ENCODE data around the gene SPINT1. TPM values are rescaled to one million over a fixed set of nuclear protein-coding genes. Genes with fewer than 3 reads are reported as not detected.

The SPINT1 gene
- total and polyA plus RNA-seq, 10 donors, result 4.8 to 25.8 (median 8.6) TPM

DNA sequence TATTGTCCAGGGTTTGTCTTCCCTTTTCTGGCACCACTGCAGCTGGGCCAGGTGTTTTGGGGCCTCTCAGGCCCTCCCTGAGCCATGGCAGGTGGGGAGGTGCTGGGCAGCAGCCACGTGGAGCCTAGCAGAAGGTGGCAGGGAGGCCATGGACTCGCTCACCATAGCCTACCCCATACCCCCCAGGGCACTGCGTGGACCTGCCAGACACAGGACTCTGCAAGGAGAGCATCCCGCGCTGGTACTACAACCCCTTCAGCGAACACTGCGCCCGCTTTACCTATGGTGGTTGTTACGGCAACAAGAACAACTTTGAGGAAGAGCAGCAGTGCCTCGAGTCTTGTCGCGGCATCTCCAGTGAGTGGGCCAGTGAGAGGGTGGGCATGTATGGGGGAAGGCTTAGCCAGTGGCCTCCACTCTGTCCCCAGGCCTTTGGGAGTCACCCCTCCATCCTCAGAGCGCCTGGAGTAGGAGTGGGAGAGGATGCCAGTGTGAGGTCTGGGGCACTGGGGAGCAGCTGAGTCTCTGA lies 11.9 kb downstream of the SPINT1 start:
- Histone ChIP-seq H3K4me3 (no peak overlapping the region), H3K9me3 (no peaks in the 10 kb centered on the region), H3K27ac (no peak overlapping the region), H3K27me3 (replicated peaks in 1 of 7) (no peaks in the 10 kb centered on the region), H3K4me1 (peaks cover 0 to 21% (median 12%) of the 10 kb centered on the region in 6 donors), H3K36me3 (peaks cover 0 to 43% (median 5%) of the 10 kb centered on the region in 6 donors)
- TF ChIP-seq POLR2AphosphoS5 (IDR thresholded peaks at IDR 0.05) (no peak), POLR2A (IDR thresholded peaks at IDR 0.05) (no peak)
- TF ChIP-seq, protein P1, sequence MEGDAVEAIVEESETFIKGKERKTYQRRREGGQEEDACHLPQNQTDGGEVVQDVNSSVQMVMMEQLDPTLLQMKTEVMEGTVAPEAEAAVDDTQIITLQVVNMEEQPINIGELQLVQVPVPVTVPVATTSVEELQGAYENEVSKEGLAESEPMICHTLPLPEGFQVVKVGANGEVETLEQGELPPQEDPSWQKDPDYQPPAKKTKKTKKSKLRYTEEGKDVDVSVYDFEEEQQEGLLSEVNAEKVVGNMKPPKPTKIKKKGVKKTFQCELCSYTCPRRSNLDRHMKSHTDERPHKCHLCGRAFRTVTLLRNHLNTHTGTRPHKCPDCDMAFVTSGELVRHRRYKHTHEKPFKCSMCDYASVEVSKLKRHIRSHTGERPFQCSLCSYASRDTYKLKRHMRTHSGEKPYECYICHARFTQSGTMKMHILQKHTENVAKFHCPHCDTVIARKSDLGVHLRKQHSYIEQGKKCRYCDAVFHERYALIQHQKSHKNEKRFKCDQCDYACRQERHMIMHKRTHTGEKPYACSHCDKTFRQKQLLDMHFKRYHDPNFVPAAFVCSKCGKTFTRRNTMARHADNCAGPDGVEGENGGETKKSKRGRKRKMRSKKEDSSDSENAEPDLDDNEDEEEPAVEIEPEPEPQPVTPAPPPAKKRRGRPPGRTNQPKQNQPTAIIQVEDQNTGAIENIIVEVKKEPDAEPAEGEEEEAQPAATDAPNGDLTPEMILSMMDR (IDR thresholded peaks at IDR 0.05 in 8 of 11, conservative IDR thresholded peaks at IDR 0.05 in 3 of 11), result no peak
- peak; percentile 64 for DNase-seq
- whole genome bisulfite sequencing, 5 donors, result 82 to 87% (median 83%) methylated on average over 13 of the region's 13 CpGs
- intact Hi-C loops (cut with DNase I; ENCODE audit: low total_unique reads), result no loop called here

DNA sequence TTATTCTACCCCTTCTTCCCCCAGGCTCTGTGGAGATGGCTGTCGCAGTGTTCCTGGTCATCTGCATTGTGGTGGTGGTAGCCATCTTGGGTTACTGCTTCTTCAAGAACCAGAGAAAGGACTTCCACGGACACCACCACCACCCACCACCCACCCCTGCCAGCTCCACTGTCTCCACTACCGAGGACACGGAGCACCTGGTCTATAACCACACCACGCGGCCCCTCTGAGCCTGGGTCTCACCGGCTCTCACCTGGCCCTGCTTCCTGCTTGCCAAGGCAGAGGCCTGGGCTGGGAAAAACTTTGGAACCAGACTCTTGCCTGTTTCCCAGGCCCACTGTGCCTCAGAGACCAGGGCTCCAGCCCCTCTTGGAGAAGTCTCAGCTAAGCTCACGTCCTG lies 12.9 kb downstream of the SPINT1 start:
- intact Hi-C loops (cut with DNase I; ENCODE audit: low total_unique reads), result no loop called here
- TF ChIP-seq POLR2A (IDR thresholded peaks at IDR 0.05), result no peak
- TF ChIP-seq POLR2AphosphoS5 (IDR thresholded peaks at IDR 0.05), result no peak
- TF ChIP-seq, protein P1 (IDR thresholded peaks at IDR 0.05 in 8 of 11, conservative IDR thresholded peaks at IDR 0.05 in 3 of 11), result no peak
- WGBS, 5 donors, result 70 to 84% (median 78%) methylated on average over 7 to 8 of the region's 8 CpGs
- Histone ChIP-seq H3K4me3 (no peak overlapping the region), H3K27me3 (replicated peaks in 1 of 7) (no peaks in the 10 kb centered on the region), H3K36me3 (peaks cover 0 to 43% (median 5%) of the 10 kb centered on the region in 6 donors), H3K27ac (no peak overlapping the region), H3K4me1 (peaks cover 0 to 21% (median 12%) of the 10 kb centered on the region in 6 donors), H3K9me3 (no peaks in the 10 kb centered on the region)
- peak; percentile 67 for DNase-seq

DNA sequence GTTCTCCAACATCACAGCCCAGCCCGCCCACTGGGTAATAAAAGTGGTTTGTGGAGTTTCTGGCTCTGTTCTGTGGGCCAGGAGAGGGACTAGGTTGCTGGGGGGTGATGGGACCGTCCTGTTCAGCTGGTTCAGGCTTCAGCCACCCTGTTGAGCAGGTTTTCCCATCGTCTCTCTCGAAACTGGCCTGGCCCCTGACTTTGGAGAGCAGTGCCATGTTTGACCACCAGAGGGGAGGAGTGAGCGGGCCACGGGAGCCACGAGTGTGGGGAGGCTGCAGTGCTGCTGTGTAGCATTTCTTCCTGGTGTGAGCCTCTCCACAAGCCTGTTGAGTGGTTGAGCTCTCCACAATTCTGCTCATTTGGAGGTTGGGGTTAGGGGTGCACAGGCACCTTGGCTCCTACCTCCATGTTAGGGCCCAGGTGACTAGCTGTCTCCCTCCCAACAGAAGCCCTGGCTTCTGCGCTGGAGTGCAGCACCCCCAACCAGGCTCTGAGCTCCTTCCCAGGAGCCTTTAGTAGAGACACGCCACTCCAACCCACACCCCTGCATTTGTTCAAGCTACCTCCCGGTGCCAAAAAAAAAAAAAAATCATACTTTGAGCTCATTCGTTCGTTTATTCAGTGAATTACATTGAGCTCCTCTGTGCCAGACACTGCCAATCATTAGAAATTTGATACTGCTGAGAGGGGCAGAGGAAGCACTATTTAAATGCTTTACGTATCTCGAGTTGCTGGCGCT lies 13.9 kb downstream of the SPINT1 start:
- peak; percentile 93 for DNase-seq
- H3K9me3 ChIP-seq, result no peaks in the 10 kb centered on the region
- peaks cover 0 to 21% (median 12%) of the 10 kb centered on the region in 6 donors for H3K4me1 ChIP-seq
- H3K27ac ChIP-seq, result no peak overlapping the region
- no peaks in the 10 kb centered on the region for H3K27me3 ChIP-seq (replicated peaks in 1 of 7)
- H3K4me3 ChIP-seq, result no peak overlapping the region
- intact Hi-C loops (cut with DNase I; ENCODE audit: low total_unique reads), result loop anchor here (2.0 kb wide), 1 partner anchor 33 kb away; no protein-coding TSS in a partner anchor
- H3K36me3 ChIP-seq, result peaks cover 0 to 43% (median 5%) of the 10 kb centered on the region in 6 donors
- TF ChIP-seq, protein P1 (IDR thresholded peaks at IDR 0.05 in 8 of 11, conservative IDR thresholded peaks at IDR 0.05 in 3 of 11), result peak; percentile 85 to 97 (median 93)
- no peak for TF ChIP-seq POLR2A (IDR thresholded peaks at IDR 0.05)
- peak in 2 of 3 donors; percentile 10 to 40 for TF ChIP-seq POLR2AphosphoS5 (IDR thresholded peaks at IDR 0.05)
- WGBS, 5 donors, result 39 to 56% (median 44%) methylated on average over 9 to 15 of the region's 15 CpGs

- Histone ChIP-seq H3K4me3 (no peak overlapping the region), H3K27ac (no peak overlapping the region), H3K36me3 (peaks cover 0 to 33% (median 2%) of the 10 kb centered on the region in 6 donors), H3K9me3 (no peaks in the 10 kb centered on the region), H3K4me1 (peaks cover 0 to 21% (median 12%) of the 10 kb centered on the region in 6 donors), H3K27me3 (replicated peaks in 1 of 7) (peaks cover 0 to 3% (median 0%) of the 10 kb centered on the region in 7 donors)
- WGBS, 5 donors, result 66 to 82% (median 78%) methylated on average over 10 of the region's 10 CpGs
- DNase-seq, result no peak
- TF ChIP-seq POLR2AphosphoS5 (IDR thresholded peaks at IDR 0.05) (no peak), POLR2A (IDR thresholded peaks at IDR 0.05) (no peak)
- TF ChIP-seq, protein P1 (IDR thresholded peaks at IDR 0.05 in 8 of 11, conservative IDR thresholded peaks at IDR 0.05 in 3 of 11), result no peak
- intact Hi-C loops (cut with DNase I; ENCODE audit: low total_unique reads), result loop anchor here (2.0 kb wide), 1 partner anchor 32 kb away; no protein-coding TSS in a partner anchor
Measured at GRCh38 chr15:40858706-40859105, 14.9 kb downstream of the SPINT1 start.
